ENCODE measurements around the gene MX1. TPM values are rescaled to one million over a fixed set of nuclear protein-coding genes. Genes with fewer than 3 reads are reported as not detected.

MX1 gene
- total and polyA plus RNA-seq, 4 experiments from 2014 or later, result 47.8 to 80.6 (median 74.5) TPM

- H3K36me3 Mint-ChIP-seq, result no peaks in the 10 kb centered on the region
- H3K9me3 ChIP-seq (ENCODE audit: control insufficient read depth in 1 of 2, low read length in 2 of 2), result no peaks in the 10 kb centered on the region
- peaks cover 8 to 24% of the 10 kb centered on the region in 2 donors for H3K27me3 Mint-ChIP-seq
- H3K4me3 Mint-ChIP-seq, result no peak overlapping the region
- no peak overlapping the region for H3K4me3 ChIP-seq (ENCODE audit: low read length in 2 of 2)
- H3K4me1 ChIP-seq (ENCODE audit: insufficient read depth, low read length), result no peaks in the 10 kb centered on the region
- H3K36me3 ChIP-seq (ENCODE audit: insufficient read depth, low read length), result no peaks in the 10 kb centered on the region
- H3K27me3 ChIP-seq (ENCODE audit: insufficient read depth, low read length), result no peaks in the 10 kb centered on the region
- H3K9me3 Mint-ChIP-seq, result no peaks in the 10 kb centered on the region
- no peak for DNase-seq
- intact Hi-C loops (cut with micrococcal nuclease), result no loop called here
- H3K4me1 Mint-ChIP-seq, result peaks cover 0 to 3% (median 0%) of the 10 kb centered on the region in 4 donors
- H3K27ac Mint-ChIP-seq, result no peak overlapping the region
- H3K27ac ChIP-seq (ENCODE audit: low read depth, low read length), result no peak overlapping the region
- ChIA-PET CTCF (ENCODE audit: partially characterized antibody) (no interaction called here), POLR2A (ENCODE audit: partially characterized antibody) (no interaction called here)
Measured at GRCh38 chr21:41482980-41483379, 56.9 kb downstream of the MX1 start.

- Mint-ChIP-seq H3K4me3 (no peak overlapping the region), H3K9me3 (no peaks in the 10 kb centered on the region), H3K27ac (no peak overlapping the region), H3K27me3 (peaks cover 8 to 24% of the 10 kb centered on the region in 2 donors), H3K36me3 (no peaks in the 10 kb centered on the region), H3K4me1 (peaks cover 0 to 3% (median 0%) of the 10 kb centered on the region in 4 donors)
- no peaks in the 10 kb centered on the region for H3K9me3 ChIP-seq (ENCODE audit: control insufficient read depth in 1 of 2, low read length in 2 of 2)
- no peak for DNase-seq
- CTCF ChIA-PET (ENCODE audit: partially characterized antibody), result no interaction called here
- no peaks in the 10 kb centered on the region for H3K4me1 ChIP-seq (ENCODE audit: insufficient read depth, low read length)
- no peaks in the 10 kb centered on the region for H3K36me3 ChIP-seq (ENCODE audit: insufficient read depth, low read length)
- intact Hi-C loops (cut with micrococcal nuclease), result no loop called here
- H3K4me3 ChIP-seq (ENCODE audit: low read length in 2 of 2), result no peak overlapping the region
- no peak overlapping the region for H3K27ac ChIP-seq (ENCODE audit: low read depth, low read length)
- H3K27me3 ChIP-seq (ENCODE audit: insufficient read depth, low read length), result no peaks in the 10 kb centered on the region
- POLR2A ChIA-PET (ENCODE audit: partially characterized antibody), result no interaction called here
Measured at GRCh38 chr21:41483415-41483814, 57.4 kb downstream of the MX1 start.

- DNase-seq, result no peak
- CTCF ChIA-PET (ENCODE audit: partially characterized antibody), result no interaction called here
- POLR2A ChIA-PET (ENCODE audit: partially characterized antibody), result no interaction called here
- Histone ChIP-seq H3K36me3 (ENCODE audit: insufficient read depth, low read length) (no peaks in the 10 kb centered on the region), H3K4me3 (ENCODE audit: low read length in 2 of 2) (no peak overlapping the region), H3K4me1 (ENCODE audit: insufficient read depth, low read length) (no peaks in the 10 kb centered on the region), H3K9me3 (ENCODE audit: control insufficient read depth in 1 of 2, low read length in 2 of 2) (no peaks in the 10 kb centered on the region), H3K27me3 (ENCODE audit: insufficient read depth, low read length) (no peaks in the 10 kb centered on the region), H3K27ac (ENCODE audit: low read depth, low read length) (no peak overlapping the region)
- Mint-ChIP-seq H3K4me1 (peaks cover 0 to 3% (median 0%) of the 10 kb centered on the region in 4 donors), H3K9me3 (no peaks in the 10 kb centered on the region), H3K27me3 (peaks cover 9 to 24% of the 10 kb centered on the region in 2 donors), H3K36me3 (no peaks in the 10 kb centered on the region), H3K27ac (no peak overlapping the region), H3K4me3 (no peak overlapping the region)
- intact Hi-C loops (cut with micrococcal nuclease), result no loop called here
Measured at GRCh38 chr21:41483973-41484372, 57.9 kb downstream of the MX1 start.

GRCh38 chr21:41487082-41487481 lies 61.0 kb downstream of the MX1 start:
- no peaks in the 10 kb centered on the region for H3K9me3 Mint-ChIP-seq
- no peak for DNase-seq
- H3K4me3 Mint-ChIP-seq, result no peak overlapping the region
- Histone ChIP-seq H3K27me3 (ENCODE audit: insufficient read depth, low read length) (no peaks in the 10 kb centered on the region), H3K27ac (ENCODE audit: low read depth, low read length) (no peak overlapping the region), H3K36me3 (ENCODE audit: insufficient read depth, low read length) (no peaks in the 10 kb centered on the region), H3K4me3 (ENCODE audit: low read length in 2 of 2) (no peak overlapping the region), H3K9me3 (ENCODE audit: control insufficient read depth in 1 of 2, low read length in 2 of 2) (no peaks in the 10 kb centered on the region), H3K4me1 (ENCODE audit: insufficient read depth, low read length) (no peaks in the 10 kb centered on the region)
- intact Hi-C loops (cut with micrococcal nuclease), result no loop called here
- H3K27ac Mint-ChIP-seq, result no peak overlapping the region
- H3K36me3 Mint-ChIP-seq, result no peaks in the 10 kb centered on the region
- peaks cover 18 to 29% of the 10 kb centered on the region in 2 donors for H3K27me3 Mint-ChIP-seq
- ChIA-PET POLR2A (ENCODE audit: partially characterized antibody) (no interaction called here), CTCF (ENCODE audit: partially characterized antibody) (interaction anchor here (0.6 kb wide), 1 partner anchor 9 kb away, joined by 3 read pairs; no protein-coding TSS in a partner anchor)
- peaks cover 0 to 3% (median 0%) of the 10 kb centered on the region in 4 donors for H3K4me1 Mint-ChIP-seq

GRCh38 chr21:41488080-41488479 lies 62.0 kb downstream of the MX1 start:
- Histone ChIP-seq H3K4me3 (ENCODE audit: low read length in 2 of 2) (no peak overlapping the region), H3K36me3 (ENCODE audit: insufficient read depth, low read length) (no peaks in the 10 kb centered on the region), H3K27ac (ENCODE audit: low read depth, low read length) (no peak overlapping the region), H3K4me1 (ENCODE audit: insufficient read depth, low read length) (no peaks in the 10 kb centered on the region), H3K9me3 (ENCODE audit: control insufficient read depth in 1 of 2, low read length in 2 of 2) (no peaks in the 10 kb centered on the region), H3K27me3 (ENCODE audit: insufficient read depth, low read length) (no peaks in the 10 kb centered on the region)
- DNase-seq, result no peak
- intact Hi-C loops (cut with micrococcal nuclease), result no loop called here
- Mint-ChIP-seq H3K27ac (no peak overlapping the region), H3K36me3 (no peaks in the 10 kb centered on the region), H3K9me3 (no peaks in the 10 kb centered on the region), H3K4me3 (no peak overlapping the region), H3K27me3 (peaks cover 17 to 24% of the 10 kb centered on the region in 2 donors), H3K4me1 (no peaks in the 10 kb centered on the region)
- CTCF ChIA-PET (ENCODE audit: partially characterized antibody), result no interaction called here
- POLR2A ChIA-PET (ENCODE audit: partially characterized antibody), result no interaction called here

- Mint-ChIP-seq H3K9me3 (no peaks in the 10 kb centered on the region), H3K27ac (no peak overlapping the region), H3K27me3 (peaks cover 20 to 23% of the 10 kb centered on the region in 2 donors), H3K4me1 (no peaks in the 10 kb centered on the region), H3K4me3 (no peak overlapping the region), H3K36me3 (no peaks in the 10 kb centered on the region)
- Histone ChIP-seq H3K4me1 (ENCODE audit: insufficient read depth, low read length) (no peaks in the 10 kb centered on the region), H3K36me3 (ENCODE audit: insufficient read depth, low read length) (no peaks in the 10 kb centered on the region), H3K9me3 (ENCODE audit: control insufficient read depth in 1 of 2, low read length in 2 of 2) (no peaks in the 10 kb centered on the region), H3K4me3 (ENCODE audit: low read length in 2 of 2) (no peak overlapping the region), H3K27ac (ENCODE audit: low read depth, low read length) (no peak overlapping the region), H3K27me3 (ENCODE audit: insufficient read depth, low read length) (no peaks in the 10 kb centered on the region)
- POLR2A ChIA-PET (ENCODE audit: partially characterized antibody), result no interaction called here
- intact Hi-C loops (cut with micrococcal nuclease), result no loop called here
- no peak for DNase-seq
- CTCF ChIA-PET (ENCODE audit: partially characterized antibody), result no interaction called here
Measured at GRCh38 chr21:41489329-41489728, 63.3 kb downstream of the MX1 start.

GRCh38 chr21:41490330-41490729 lies 64.3 kb downstream of the MX1 start:
- no peak for DNase-seq
- Histone ChIP-seq H3K36me3 (ENCODE audit: insufficient read depth, low read length) (no peaks in the 10 kb centered on the region), H3K27ac (ENCODE audit: low read depth, low read length) (no peak overlapping the region), H3K4me3 (ENCODE audit: low read length in 2 of 2) (no peak overlapping the region), H3K27me3 (ENCODE audit: insufficient read depth, low read length) (no peaks in the 10 kb centered on the region), H3K4me1 (ENCODE audit: insufficient read depth, low read length) (no peaks in the 10 kb centered on the region), H3K9me3 (ENCODE audit: control insufficient read depth in 1 of 2, low read length in 2 of 2) (no peaks in the 10 kb centered on the region)
- CTCF ChIA-PET (ENCODE audit: partially characterized antibody), result no interaction called here
- H3K27me3 Mint-ChIP-seq, result peaks cover 18 to 21% of the 10 kb centered on the region in 2 donors
- H3K27ac Mint-ChIP-seq, result no peak overlapping the region
- no peak overlapping the region for H3K4me3 Mint-ChIP-seq
- intact Hi-C loops (cut with micrococcal nuclease), result no loop called here
- no peaks in the 10 kb centered on the region for H3K4me1 Mint-ChIP-seq
- no peaks in the 10 kb centered on the region for H3K36me3 Mint-ChIP-seq
- POLR2A ChIA-PET (ENCODE audit: partially characterized antibody), result no interaction called here
- no peaks in the 10 kb centered on the region for H3K9me3 Mint-ChIP-seq

- POLR2A ChIA-PET (ENCODE audit: partially characterized antibody), result no interaction called here
- no peaks in the 10 kb centered on the region for H3K36me3 Mint-ChIP-seq
- Histone ChIP-seq H3K9me3 (ENCODE audit: control insufficient read depth in 1 of 2, low read length in 2 of 2) (no peaks in the 10 kb centered on the region), H3K4me3 (ENCODE audit: low read length in 2 of 2) (no peak overlapping the region), H3K27me3 (ENCODE audit: insufficient read depth, low read length) (no peaks in the 10 kb centered on the region), H3K27ac (ENCODE audit: low read depth, low read length) (no peak overlapping the region), H3K36me3 (ENCODE audit: insufficient read depth, low read length) (no peaks in the 10 kb centered on the region), H3K4me1 (ENCODE audit: insufficient read depth, low read length) (no peaks in the 10 kb centered on the region)
- DNase-seq, result no peak
- no peaks in the 10 kb centered on the region for H3K9me3 Mint-ChIP-seq
- CTCF ChIA-PET (ENCODE audit: partially characterized antibody), result no interaction called here
- intact Hi-C loops (cut with micrococcal nuclease), result no loop called here
- peaks cover 19 to 21% of the 10 kb centered on the region in 2 donors for H3K27me3 Mint-ChIP-seq
- H3K4me3 Mint-ChIP-seq, result no peak overlapping the region
- H3K4me1 Mint-ChIP-seq, result no peaks in the 10 kb centered on the region
- H3K27ac Mint-ChIP-seq, result no peak overlapping the region
Measured at GRCh38 chr21:41491412-41491811, 65.4 kb downstream of the MX1 start.
